HG02763 (cell line): ENCODE results near the gene GLIS2.

Experiments used
- ATAC-seq: cut with Tn5 transposase; IDR thresholded peaks from one replicate; pipeline ENCODE4 v1.9.1; 2021; ENCODE audit warnings: mild to moderate bottlenecking, moderate library complexity; ENCODE audit not compliant: unreplicated experiment

Gene GLIS2

GRCh38 chr16:4350365-4350786 is 34.5 kb downstream of the GLIS2 start:
- no peak for ATAC-seq

DNA sequence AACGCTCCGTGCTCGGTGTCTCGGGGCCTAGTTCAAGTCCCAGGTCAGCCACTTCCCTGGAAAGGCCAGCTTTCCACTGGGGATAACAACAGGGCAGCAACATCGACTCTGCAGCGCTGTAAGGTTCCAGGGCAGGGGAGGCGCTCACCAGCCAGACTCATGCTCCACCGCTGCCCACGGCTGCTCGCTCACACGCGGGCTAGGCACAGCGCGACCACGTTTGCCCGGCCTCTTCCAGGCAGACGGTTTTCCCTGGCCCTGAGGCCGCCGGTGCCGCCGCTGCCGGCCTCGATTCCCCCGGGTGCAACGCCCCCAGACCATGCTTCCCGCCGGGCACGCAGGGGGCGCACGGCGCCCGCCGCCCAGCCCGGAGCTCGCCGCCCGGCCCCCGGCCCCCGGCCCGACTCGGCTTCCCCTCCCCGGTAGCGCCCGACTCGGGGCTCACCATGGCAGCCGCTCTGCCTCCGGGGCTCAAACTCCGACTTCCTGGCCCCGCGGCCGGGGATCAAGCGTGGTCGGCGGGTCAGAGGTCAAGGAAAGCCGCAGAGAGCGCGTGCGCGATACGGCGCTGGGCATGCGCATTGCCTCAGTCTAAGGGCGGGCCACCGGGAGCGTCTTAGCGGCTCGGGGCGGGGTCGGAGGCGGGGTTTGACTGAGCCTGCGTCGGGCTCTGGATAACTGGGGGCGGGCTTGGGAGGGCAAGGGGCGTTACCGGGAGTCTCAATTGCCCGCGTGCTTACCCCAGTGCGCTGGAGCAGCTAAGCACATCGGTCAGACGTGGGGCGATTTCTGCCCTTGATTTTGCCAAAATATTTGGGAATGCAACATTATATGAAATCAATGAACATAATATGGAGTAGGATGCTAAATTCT is 35.2 kb downstream of the GLIS2 start, which contains the start of gene PAM16:
TSS of gene PAM16 (minus strand) at position 535 of the 873 bp plus-strand sequence. CDS start at position 448, 87 bp downstream.
- peak; percentile 91 for ATAC-seq

GRCh38 chr16:4351880-4352279 is 36.0 kb downstream of the GLIS2 start:
- no peak for ATAC-seq

- no peak for ATAC-seq
These were observed 37.0 kb downstream of the GLIS2 start for GRCh38 chr16:4352843-4353242.

DNA sequence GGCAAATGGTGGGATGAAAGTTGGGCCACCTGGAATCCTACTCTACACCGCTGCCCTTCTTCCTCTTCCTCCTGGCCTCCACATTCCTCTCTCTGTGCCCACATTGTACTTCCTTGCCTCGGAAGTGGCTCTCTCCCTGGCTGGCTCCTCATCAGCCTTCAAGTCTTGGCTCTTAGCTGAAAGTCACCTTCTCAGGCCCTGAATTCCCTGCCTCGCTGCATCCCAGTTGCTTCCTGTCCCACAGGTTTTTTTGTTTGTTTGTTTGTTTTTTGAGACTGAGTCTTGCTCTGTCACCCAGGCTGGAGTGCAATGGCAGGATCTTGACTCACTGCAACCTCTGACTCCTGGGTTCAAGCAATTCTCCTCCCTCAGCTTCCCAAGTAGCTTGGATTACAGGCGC is 37.8 kb downstream of the GLIS2 start:
- no peak for ATAC-seq

DNA sequence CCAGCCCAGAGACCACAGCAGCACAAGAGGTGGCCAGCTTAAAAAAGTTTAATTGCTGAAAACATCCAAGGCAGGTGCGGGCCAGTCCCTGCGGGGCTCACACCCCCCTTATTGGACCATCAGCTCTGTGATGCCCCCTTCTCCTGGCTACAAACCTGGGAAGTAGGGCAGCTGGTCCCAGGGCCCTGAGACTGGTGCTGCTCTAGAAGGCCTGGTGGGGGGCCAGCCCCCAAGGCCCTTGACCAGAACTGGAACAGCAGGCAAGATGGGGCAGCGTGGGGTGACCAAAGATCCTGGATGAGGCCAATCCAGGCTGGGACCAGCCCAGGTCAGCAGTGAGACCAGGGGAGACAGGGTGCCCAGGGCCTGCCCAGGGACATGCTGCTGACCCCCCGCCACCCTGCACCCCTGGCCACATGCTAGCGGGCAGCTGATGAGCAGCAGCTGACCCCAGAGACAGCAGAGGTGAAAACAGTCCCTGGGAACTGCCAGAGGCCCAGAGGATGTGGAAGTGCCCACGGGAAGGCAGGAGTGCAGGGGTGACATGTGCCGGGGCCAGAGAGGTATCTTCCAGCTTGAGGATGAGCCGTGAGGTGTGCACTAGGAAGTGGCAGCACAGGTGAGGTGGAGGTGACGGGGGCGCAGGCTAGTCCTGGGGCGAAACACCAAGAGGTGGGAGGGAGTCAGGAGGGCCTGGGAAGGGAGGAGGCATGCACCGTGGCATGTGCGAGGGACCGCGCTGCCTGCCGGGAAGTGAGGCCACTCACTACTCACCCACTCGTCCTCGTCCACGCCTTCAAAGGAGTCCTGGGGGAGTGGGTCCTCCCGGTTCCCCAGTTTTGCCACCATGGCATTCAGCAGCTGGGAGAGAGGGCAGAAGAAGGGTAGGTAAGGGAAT is 38.9 kb downstream of the GLIS2 start:
- ATAC-seq: no peak

GRCh38 chr16:4356820-4357219 is 41.0 kb downstream of the GLIS2 start:
- ATAC-seq: no peak

- no peak for ATAC-seq
These were observed 42.4 kb downstream of the GLIS2 start for GRCh38 chr16:4358236-4358635.

- no peak for ATAC-seq
These were observed 43.1 kb downstream of the GLIS2 start for GRCh38 chr16:4358831-4359561.

GRCh38 chr16:4359914-4360313 is 44.0 kb downstream of the GLIS2 start:
- ATAC-seq: no peak

DNA sequence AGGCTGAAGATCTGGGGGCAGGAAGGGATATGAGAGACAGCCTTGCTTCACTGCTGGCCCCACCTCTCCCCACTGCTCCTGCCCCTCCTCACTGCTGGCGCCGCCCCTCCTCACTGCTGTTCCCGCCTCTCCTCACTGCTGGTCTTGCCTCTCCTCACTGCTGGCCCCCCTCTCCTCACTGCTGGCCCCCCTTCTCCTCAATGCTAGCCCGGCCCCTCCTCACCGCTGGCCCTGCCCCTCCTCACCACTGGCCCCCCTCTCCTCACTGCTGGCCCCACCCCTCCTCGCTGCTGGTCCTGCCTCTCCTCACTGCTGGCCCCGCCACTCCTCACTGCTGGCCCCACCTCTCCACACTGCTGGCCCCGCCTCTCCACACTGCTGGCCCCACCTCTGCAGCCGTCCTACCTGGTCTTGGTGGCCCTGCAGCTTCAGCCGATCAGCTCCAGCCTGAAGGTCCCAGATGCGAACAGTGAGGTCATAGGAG is 44.7 kb downstream of the GLIS2 start:
- ATAC-seq: no peak

DNA sequence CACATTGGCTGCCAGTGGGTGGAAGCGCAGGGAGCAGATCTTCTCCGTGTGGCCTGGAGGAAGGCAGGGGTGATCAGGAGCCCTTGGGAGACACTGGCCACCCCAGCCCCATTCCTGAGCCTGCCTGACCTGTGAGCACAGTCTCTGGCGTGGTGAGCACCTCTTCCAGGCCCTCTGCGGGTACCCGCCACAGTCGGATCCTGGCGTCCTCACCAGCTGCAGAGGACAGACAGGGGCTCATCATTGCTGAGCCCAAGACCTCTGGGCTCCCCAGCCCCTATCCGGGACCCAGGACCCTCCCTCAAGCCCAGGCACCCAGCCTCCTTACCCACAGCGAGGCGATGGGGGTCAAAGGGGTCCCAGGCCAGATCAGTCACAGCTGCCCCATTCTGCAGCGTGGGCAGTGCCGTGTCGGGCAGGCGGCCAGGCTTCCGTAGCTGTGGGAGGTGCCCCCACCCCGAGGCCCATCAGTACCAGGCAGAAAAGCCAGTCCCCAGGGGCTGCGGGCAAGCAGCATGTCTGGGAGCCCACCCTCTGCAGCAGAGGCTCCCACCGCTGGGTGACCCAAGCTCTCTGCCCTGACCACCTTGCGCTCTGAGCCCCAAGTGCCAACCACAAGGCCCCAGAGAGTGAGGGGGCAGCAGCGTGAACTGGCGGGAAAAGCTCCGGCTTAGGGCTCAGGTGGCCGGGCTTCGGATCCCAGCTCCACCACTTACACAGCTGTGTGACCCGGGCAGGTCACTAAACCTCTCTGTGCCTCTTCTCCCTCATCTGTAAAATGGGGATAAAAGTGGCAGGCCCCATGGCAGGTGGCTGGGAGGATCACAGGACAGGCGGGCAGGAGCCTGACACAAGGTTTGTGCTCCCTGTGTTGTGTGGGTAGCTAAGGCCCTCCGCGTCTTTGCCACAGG is 45.4 kb downstream of the GLIS2 start:
- no peak for ATAC-seq

DNA sequence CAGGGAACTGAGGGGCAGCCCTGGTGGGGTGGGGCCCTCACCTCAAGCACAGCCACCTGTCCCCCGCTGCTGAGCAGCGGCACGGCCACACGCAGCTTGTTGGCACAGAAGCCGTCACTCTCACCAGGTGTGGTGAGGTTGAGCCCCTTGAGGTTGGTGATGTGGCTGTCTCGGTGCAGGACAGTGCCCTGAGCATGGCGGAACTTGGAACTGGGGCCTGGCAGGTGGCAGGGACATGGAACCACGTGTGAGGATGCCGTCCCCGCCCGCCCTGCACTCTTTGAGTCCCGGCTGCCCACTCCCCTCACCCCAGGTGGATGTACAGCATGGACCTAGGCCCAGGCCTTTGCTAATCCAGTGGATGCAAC is 46.1 kb downstream of the GLIS2 start:
- no peak for ATAC-seq

- ATAC-seq: no peak
These were observed 46.7 kb downstream of the GLIS2 start for GRCh38 chr16:4362476-4363135.

GRCh38 chr16:4364196-4365013 is 48.5 kb downstream of the GLIS2 start:
- ATAC-seq: no peak

- peak; percentile 43 for ATAC-seq
These were observed 49.1 kb downstream of the GLIS2 start for GRCh38 chr16:4365014-4365406.

DNA sequence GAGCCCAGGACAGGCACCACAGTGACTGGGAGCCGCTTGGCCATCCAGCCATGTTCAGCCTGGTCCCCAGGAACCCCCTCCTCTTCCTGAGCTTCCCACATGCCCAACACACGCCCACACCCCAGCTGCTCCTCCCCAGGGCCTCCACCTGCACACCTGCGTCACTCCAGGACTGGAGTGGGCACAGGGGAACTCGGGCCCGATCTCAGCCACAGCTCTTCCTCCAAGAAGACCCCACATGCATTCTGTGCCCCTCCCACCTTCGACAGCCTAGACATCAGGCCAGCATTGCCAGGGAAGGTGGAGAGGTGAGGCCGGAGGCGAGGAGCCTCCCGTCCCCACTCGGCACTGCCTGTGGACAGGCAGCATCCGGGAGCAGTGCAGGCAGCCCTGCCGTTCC is 49.7 kb downstream of the GLIS2 start:
- ATAC-seq: no peak

GRCh38 chr16:4366016-4366415 is 50.1 kb downstream of the GLIS2 start:
- ATAC-seq: no peak
